Loucy (cell line): ENCODE data around the gene SENP3.
A peak's percentile ranks its signal among the peaks of the same experiment; 100 is the strongest.

Experiments used
- H2AFZ ChIP-seq: fragments of 200-600 bp; sonication (generic); 2 replicates; pipeline ENCODE4 v1.6.0; 2016; ENCODE audit warnings: antibody characterized with exemption, mild to moderate bottlenecking, low read length, moderate library complexity
- H3F3A ChIP-seq: fragments of 200-600 bp; 2 replicates; pipeline ENCODE4 v1.6.0; 2016; ENCODE audit warnings: antibody characterized with exemption, low read depth, mild to moderate bottlenecking
- H3K27me3 ChIP-seq: fragments of 200-600 bp; sonication (generic); 2 replicates; pipeline ENCODE4 v1.6.1; 2014; ENCODE audit warnings: low read length, mild to moderate bottlenecking; ENCODE audit not compliant: insufficient read depth, poor library complexity, severe bottlenecking
- H3K36me3 ChIP-seq: fragments of 200-600 bp; sonication (generic); 2 replicates; pipeline ENCODE4 v1.6.1; 2016; ENCODE audit warnings: low read length; ENCODE audit not compliant: insufficient read depth
- H3K4me1 ChIP-seq: fragments of 200-600 bp; sonication (generic); 2 replicates; pipeline ENCODE4 v1.5.1; 2014; ENCODE audit warnings: low read length, mild to moderate bottlenecking; ENCODE audit not compliant: insufficient read depth, poor library complexity, severe bottlenecking
- H3K4me2 ChIP-seq: fragments of 200-600 bp; sonication (generic); 2 replicates; pipeline ENCODE4 v1.6.0; 2014; ENCODE audit warnings: antibody characterized with exemption, low read length, low read depth, mild to moderate bottlenecking; ENCODE audit not compliant: poor library complexity, severe bottlenecking
- H3K4me3 ChIP-seq: fragments of 200-600 bp; sonication (generic); 2 replicates; pipeline ENCODE4 v1.5.1; 2014; ENCODE audit warnings: low read length, mild to moderate bottlenecking, mixed read lengths; ENCODE audit not compliant: poor library complexity, severe bottlenecking
- H3K79me2 ChIP-seq: fragments of 200-600 bp; sonication (generic); 2 replicates; pipeline ENCODE4 v1.6.1; 2014; ENCODE audit warnings: low read length; ENCODE audit not compliant: insufficient read depth
- H3K9ac ChIP-seq: fragments of 200-600 bp; sonication (generic); 2 replicates; pipeline ENCODE4 v1.6.0; 2014; ENCODE audit warnings: mild to moderate bottlenecking, low read depth, low read length, moderate library complexity; ENCODE audit not compliant: poor library complexity, severe bottlenecking
- H3K9me2 ChIP-seq: fragments of 200-600 bp; sonication (generic); replicated peaks from 2 replicates; pipeline ENCODE4 v1.6.1; 2016; ENCODE audit warnings: low read depth, low read length, mixed read lengths
- H3K9me3 ChIP-seq: fragments of 200-600 bp; sonication (generic); 2 replicates; pipeline ENCODE4 v1.6.1; 2014; ENCODE audit warnings: mild to moderate bottlenecking, antibody characterized with exemption, low read length, low read depth; ENCODE audit not compliant: insufficient read depth
- H4K20me1 ChIP-seq: fragments of 200-600 bp; sonication (generic); 2 replicates; pipeline ENCODE4 v1.6.0; 2014; ENCODE audit warnings: antibody characterized with exemption, low read length, mild to moderate bottlenecking; ENCODE audit not compliant: insufficient read depth, poor library complexity, severe bottlenecking
- CTCF ChIP-seq: fragments of 200-600 bp; sonication (generic); conservative IDR thresholded peaks from 2 replicates; pipeline ENCODE4 v1.5.1; 2014; ENCODE audit warnings: mild to moderate bottlenecking, antibody characterized with exemption, low read length
- EZH2phosphoT487 ChIP-seq: fragments of 200-600 bp; IDR thresholded peaks from 2 replicates; pipeline ENCODE4 v1.6.1; 2018; ENCODE audit warnings: antibody characterized with exemption, mild to moderate bottlenecking, moderate library complexity, borderline replicate concordance

SENP3 gene

GRCh38 chr17:7575959-7576358, 14.2 kb downstream of the SENP3 start:
- peaks cover 67% of the 10 kb centered on the region for H4K20me1 ChIP-seq

GRCh38 chr17:7576432-7576937, 14.8 kb downstream of the SENP3 start:
- peaks cover 27% of the 10 kb centered on the region for H3F3A ChIP-seq
- H4K20me1 ChIP-seq = peaks cover 67% of the 10 kb centered on the region
- TF ChIP-seq CTCF = no peak
- TF ChIP-seq EZH2phosphoT487 = no peak
- H3K4me3 ChIP-seq = peak overlapping the region; percentile 98
- no peak overlapping the region for H2AFZ ChIP-seq
- H3K4me1 ChIP-seq = peaks cover 36% of the 10 kb centered on the region
- peaks cover 7% of the 10 kb centered on the region for H3K27me3 ChIP-seq
- peak overlapping the region; percentile 75 for H3K4me2 ChIP-seq
- H3K9ac ChIP-seq = no peak overlapping the region
- peaks cover 75% of the 10 kb centered on the region for H3K79me2 ChIP-seq
- H3K9me2 ChIP-seq = no peaks in the 10 kb centered on the region
- peaks cover 73% of the 10 kb centered on the region for H3K36me3 ChIP-seq
- no peaks in the 10 kb centered on the region for H3K9me3 ChIP-seq

More at GRCh38 chr17:7575959-7576358, 14.2 kb downstream of the SENP3 start:
- Histone ChIP-seq H3K9me3 (no peaks in the 10 kb centered on the region), H3K4me3 (peak overlapping the region; percentile 98), H3K4me2 (peak overlapping the region; percentile 75), H3K27me3 (peaks cover 7% of the 10 kb centered on the region), H3K9ac (no peak overlapping the region), H3K9me2 (no peaks in the 10 kb centered on the region), H3K79me2 (peaks cover 75% of the 10 kb centered on the region), H3K4me1 (peaks cover 40% of the 10 kb centered on the region), H3K36me3 (peaks cover 76% of the 10 kb centered on the region), H2AFZ (no peak overlapping the region), H3F3A (peaks cover 27% of the 10 kb centered on the region)
- TF ChIP-seq EZH2phosphoT487 (no peak), CTCF (no peak)

GRCh38 chr17:7577327-7578199, 15.8 kb downstream of the SENP3 start:
- Histone ChIP-seq H3F3A (peaks cover 27% of the 10 kb centered on the region), H2AFZ (no peak overlapping the region), H4K20me1 (peaks cover 67% of the 10 kb centered on the region), H3K4me2 (peak overlapping the region; percentile 75), H3K36me3 (peaks cover 73% of the 10 kb centered on the region), H3K4me1 (peaks cover 39% of the 10 kb centered on the region), H3K79me2 (peaks cover 77% of the 10 kb centered on the region), H3K9me3 (no peaks in the 10 kb centered on the region), H3K27me3 (peaks cover 7% of the 10 kb centered on the region), H3K4me3 (no peak overlapping the region), H3K9me2 (no peaks in the 10 kb centered on the region), H3K9ac (no peak overlapping the region)
- TF ChIP-seq EZH2phosphoT487 = no peak
- no peak for TF ChIP-seq CTCF
